GM21367 (cell line): ENCODE results near the gene ARHGEF19.
"Not testable (repeated sequence)": the region's sequence is repeated elsewhere in the genome, so short reads cannot be mapped to it uniquely, and the experiment has no call there.

Source experiments
- ATAC-seq: cut with Tn5 transposase; IDR thresholded peaks from one replicate; pipeline ENCODE4 v1.9.1; 2021; ENCODE audit not compliant: unreplicated experiment

Gene ARHGEF19

DNA sequence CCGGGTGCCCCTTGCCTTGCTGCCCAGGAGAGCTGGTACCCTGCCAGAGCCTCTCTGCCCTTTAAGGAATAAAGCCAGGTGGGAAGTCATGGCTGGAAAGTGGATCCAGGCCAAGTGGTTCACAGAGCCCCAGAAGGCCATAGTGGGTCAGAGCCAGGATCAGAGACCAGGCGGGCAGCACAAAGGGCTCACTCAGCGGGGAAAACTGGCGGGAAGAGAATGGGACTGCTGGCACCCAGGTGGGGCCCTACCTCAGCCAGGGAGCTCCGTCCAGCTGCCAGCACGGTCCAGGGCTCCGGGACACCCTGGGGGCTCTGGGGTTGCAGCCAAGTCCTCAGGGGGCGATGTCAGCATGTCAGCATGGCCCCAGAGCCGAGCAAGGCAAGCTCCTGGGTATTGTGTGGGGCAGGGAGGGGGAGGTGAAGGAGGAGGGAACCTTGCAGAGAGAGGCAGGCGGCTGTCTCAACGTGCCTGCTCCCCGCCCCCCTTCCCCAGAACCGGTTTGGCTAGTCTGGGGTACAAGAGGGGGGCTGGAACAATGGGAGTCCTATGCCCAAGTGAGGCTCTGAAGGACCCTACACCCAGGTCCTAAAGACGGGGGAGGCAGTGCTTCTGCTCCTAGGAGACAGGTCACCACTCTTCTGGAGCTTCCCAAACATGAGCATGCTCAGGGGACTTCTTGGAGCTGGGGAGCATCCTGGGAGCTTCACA is at the start of gene ARHGEF19:
ARHGEF19 (minus strand) TSS at position 402 of the 711 bp plus-strand sequence. CDS start 3,598 bp downstream, outside the sequence.
- no peak for ATAC-seq

DNA sequence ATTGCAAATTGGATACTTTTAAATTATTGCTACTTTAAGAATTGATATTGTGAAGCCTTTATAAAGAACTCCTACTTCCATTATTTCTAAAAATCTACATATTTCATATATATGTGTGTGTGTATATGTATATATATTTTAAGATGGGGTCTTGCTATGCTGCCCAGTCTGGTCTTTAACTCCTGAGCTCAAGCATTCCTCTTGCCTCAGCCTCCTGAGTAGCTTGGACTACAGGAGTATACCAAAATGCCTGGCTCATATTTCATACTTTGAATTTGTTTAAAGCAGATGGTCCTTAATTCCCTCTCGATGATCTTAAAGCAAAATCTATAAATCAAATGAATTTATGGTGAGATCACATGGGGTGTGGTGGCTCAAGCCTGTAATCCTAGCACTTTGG is 49.6 kb upstream of the ARHGEF19 start:
- no peak for ATAC-seq

DNA sequence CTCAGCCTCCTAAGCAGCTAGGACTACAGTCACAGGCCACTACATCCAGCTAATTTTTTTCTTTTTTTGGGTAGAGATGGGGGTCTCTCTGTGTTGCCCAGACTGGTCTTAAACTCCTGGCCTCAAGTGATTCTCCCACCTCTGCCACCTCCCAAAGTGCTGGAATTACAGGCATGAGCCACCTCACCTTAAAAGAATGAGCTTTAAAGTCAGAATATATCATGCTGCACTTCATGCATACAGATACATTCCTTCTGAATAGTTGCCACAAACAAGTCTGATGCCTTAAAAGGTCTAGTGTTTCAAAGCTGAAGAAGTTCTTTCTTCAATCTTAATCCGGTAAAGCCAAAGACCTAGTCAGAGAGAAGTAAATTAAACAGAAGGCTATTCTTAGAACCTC is 48.4 kb upstream of the ARHGEF19 start:
- ATAC-seq: no peak

DNA sequence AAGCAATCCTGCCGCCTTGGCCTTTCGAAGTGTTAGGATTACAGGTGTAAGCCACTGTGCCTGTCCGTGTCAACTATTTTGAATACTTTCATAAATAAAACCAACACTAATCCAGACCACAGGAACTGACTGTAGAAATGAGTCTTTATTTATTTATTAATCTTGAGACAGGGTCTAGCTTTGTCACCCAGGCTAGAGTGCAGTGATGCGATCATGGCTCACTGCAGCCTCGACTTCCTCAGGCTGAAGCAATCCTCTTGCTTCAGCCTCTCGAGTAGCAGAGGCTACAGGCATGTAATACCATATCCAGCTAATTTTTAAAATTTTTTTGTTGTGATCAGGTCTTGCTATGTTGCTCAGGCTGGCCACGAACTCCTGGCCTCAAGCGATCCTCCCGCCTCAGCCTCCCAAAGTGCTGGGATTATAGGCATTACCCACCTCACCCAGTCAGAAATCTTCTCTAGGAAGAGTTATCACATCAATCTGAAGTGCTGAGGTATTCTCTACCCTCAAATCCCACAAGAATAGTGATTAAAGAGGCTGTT is 46.2 kb upstream of the ARHGEF19 start:
- ATAC-seq: no peak

DNA sequence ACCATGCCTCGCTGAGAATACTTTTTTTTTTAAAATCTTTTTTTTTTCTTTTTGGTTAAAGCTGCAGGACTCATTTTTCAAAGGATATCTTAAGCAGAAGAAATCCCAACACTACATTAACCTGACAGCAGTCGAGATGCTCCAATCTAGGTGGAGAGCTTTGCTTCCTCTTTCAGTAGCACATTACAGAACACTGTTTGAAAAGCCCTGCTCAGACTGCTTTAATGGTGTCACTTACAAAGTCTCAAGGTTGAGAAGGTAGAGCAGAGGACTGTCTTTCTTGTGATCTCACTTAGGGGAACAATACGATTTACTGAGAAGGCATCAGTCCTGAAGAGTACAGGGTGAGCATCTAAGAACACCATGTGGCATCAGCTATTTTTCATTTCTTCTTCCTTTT is 45.5 kb upstream of the ARHGEF19 start:
- ATAC-seq: no peak

DNA sequence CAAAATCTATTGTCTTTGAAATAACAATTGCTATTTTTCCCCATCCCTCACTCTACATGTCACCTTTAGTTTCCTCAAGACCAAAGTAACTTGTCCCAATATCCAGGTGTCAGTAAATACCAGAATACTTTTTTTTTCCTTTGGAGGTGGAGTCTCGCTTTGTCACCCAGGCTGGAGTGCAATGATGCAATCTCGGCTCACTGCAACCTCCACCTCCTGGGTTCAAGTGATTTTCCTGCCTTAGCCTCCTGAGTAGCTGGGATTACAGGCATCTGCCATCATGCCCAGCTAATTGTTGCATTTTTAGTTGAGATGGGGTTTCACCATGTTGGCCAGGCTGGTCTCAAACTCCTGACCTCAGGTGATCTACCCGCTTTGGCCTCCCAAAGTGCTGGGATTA is 45.1 kb upstream of the ARHGEF19 start:
- ATAC-seq: not testable (repeated sequence)

DNA sequence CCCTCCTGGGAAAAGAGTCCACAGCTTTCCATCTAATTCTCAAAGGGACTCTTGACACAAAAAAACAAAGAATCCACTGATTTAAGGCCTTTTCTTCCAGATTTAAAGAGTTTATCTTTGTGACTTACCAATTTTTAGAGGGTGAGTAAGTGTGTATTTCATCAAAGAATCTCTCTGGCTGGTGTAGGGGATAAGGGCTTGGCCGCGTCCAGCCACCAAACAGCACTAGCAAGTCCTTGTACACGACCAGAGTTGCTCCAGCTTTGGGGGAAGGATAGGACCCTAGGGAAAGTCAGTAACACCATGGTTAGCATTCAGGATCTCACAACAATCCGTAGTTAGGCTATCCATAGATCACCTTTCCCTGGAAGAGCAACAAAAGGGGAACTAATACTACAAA is 44.0 kb upstream of the ARHGEF19 start:
- ATAC-seq: no peak

DNA sequence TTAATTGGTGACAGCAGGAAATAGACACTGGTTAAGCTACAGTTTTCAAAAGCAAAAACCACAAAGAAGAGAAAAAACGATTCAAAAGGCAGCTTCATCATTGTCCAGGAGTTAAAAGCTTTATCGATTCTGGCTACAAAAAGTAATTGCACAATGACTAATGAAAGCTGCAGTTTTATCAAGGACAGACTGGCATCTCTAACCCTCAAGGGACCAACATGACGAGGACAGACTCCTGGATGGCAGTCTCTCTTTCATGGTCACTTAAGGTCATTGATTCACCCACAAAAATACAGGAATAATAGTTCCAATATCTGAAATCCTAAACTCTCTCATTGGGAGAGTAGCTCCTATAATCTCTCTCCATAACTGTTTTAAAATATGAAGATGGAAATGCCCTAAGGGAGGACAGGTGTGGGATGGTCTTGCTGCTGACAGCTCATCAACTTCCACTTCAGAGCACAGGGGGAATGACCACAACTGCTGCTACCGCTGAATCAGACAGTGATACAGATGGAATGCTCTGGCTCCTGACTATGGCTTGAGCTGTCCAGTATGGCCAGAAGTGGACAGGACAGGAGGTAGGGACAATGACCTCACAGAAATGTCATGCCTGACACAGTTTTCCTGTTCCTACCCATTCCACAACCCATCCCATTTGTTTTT is 41.9 kb upstream of the ARHGEF19 start:
- no peak for ATAC-seq

DNA sequence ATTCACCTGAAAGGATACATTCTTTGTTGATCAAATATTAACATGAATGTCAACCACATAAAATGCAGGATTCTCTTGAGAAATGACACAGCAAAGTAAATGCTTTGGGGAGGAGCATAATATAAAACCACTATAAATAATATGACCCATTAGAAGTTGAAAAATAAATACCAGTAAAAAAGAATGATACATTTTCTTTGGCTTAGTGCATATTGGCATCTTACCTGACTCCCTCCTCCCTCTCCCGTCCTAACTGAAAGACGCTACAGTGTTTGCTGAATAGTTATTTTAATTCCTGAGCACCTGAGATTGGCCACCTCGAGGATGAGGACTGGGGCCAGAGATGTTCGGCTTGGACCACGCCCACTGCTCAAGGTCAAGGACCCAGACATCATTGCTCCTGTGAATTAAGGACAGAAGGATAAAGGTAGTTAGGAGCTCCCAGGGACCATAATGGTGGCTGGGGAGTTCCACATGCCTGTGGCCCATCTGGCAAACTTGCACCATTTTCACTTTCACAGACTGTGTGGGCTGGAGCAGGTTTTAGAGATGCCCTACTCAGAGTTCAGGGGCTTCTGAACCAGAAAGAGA is 41.0 kb upstream of the ARHGEF19 start:
- no peak for ATAC-seq

DNA sequence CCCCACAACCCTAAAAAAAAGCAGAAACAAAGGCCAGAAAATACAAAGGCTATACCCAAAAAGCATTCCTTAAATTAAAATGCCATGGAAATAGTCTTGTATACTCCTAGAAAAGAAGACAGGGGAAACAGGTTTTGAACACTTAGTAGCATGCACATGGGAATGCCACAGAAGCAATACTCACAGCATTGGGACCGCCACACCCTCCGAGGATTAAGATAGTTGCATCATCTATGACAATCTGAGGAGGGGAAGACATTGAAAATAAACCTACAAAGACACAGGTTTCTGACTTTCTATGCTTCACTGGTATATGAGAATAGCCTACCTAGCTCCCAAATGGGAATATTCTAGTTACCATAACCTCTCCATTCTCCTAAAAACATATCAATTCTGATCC is 40.5 kb upstream of the ARHGEF19 start:
- ATAC-seq: no peak

DNA sequence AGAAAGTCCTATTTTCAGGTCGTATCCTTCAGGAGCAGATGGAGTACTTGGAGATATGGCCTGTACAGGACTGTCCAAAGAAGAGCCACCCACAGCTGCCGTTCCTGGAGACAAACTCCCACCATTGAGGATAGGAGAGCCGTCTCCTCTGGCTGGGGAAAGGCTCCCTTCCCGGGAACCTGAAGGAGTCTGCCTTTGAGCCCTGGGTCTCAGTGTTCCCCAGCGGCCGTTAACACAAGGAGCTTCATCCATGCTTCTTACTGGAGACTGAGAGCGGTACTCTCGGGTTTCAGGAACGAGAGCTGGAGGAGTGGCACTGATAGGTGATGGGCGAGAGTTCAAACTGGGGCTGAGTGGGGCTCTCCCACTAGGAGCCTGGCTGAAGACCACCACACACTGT is 38.9 kb upstream of the ARHGEF19 start:
- ATAC-seq: no peak

DNA sequence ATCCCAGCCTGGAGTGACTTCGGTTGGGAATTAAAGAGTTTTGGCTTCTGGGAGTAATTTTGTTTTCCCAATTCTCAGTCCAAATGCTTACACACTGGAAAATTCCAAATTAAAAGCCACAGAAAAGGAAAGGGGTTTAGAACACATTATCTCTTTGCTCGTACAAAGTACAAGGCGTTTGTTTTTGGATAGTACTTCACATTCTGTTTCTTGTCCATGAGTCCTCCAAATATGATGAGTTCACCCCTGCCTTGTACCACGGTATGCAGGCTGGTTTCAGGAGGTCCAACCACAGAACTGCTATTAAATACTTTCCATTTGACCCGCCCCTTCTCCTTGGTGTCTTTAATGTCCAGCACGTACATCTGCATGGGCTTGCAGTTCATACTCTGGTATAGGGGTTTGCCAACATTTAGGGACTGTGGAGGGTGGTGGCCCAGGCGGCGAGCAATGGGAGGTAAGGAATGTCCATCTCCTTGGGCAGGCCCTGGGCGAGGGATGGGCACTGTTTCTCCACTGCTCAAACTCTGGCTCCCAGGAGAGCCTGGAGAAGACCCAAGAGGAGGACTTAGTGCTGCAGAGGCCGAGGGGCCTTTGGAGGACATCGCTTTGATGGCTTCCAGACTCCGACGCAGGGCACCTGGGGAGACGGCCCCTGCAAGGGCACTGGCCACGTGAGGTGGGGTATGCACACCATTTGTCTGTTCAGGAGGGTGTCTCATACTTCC is 38.2 kb upstream of the ARHGEF19 start:
- ATAC-seq: no peak

DNA sequence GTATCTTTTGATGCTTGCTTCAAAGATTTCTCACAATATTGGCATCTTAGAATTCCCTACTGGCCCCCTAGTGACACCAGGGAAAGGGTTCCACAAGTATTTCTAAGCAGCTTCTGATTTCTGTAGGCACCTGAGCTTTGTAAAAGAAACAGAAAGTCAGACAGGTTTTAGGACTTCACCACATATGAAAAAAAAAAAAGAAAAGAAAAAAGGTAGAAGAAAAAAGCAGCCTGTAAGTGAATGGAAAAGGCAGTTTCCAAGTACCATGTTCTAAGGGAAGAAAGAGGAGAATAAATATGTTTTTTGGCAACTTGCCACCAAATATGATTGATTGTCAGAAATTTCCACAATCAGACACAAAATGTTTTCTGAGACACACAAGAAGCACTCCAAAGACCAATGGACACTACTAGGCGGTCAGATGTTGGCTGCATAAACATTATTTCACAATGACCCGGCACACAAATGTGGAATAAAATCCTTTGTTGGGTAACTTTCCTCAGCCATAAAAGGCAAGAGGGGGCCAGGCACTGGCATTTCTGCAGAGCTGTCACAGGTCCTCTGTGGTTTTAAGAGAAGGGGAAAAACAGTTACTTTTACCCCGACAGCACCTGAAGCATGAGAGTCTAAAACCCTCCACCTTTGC is 37.3 kb upstream of the ARHGEF19 start:
- no peak for ATAC-seq

DNA sequence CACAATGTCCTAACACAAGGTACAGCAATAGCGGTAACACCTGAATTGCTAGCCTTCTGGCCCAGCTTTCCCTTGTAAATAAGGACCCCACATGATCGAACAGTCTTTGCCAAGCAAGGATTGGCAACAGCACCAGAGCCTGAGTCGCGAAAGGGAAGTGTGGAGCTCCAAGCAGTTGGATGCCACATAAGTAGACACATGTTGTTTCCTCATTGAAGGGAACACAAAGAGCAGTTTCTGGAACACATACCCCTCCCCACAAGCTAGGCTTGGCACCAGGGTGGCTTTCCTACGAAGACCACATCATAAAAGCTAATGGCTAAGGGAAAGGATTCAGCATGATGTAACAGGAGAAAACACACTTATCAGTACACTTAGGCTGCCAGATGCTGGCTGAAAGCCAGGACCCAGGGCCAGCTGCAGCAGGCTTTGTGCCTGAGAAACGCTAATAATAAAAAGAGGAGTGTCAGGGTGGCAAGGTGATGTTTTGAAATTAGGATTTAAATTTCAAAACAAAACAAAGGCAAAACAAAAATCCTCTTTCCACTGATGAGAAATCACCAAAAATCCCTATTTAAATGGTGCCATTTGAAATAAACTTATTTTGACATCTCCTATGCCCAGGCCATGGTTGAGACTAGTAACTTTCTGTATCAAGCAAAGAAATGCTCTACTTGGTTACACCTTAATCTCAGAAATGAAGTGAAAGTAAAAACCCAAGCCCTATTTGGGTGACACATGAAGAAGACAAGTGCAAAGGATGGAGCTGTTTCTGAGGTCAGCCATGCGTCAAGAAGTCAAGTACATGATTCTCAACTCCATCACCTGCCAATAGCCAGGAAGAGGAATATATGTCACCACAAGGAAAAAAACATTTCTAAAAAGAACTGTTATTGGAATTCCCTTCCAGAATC is 36.4 kb upstream of the ARHGEF19 start:
- ATAC-seq: no peak

DNA sequence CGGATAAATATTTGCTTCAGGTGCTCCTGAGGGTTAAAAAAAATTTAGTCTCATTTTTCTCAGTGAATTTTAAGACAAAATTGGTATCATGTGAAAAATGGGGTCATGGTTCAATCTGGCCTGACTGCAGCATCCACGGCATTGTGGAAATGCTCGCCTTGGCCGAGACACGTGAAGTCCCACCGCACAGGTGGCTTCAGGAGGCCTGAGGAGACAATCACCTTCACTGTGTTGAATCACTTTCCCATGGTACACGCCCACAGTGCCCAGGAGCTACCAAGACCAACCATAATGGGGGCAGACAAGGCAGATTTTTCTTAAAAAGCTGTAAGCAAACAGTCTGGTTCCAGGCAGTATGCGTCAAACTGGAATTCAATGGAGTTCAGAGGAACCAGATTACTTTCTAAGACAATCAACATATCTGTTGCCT is 35.6 kb upstream of the ARHGEF19 start:
- no peak for ATAC-seq

DNA sequence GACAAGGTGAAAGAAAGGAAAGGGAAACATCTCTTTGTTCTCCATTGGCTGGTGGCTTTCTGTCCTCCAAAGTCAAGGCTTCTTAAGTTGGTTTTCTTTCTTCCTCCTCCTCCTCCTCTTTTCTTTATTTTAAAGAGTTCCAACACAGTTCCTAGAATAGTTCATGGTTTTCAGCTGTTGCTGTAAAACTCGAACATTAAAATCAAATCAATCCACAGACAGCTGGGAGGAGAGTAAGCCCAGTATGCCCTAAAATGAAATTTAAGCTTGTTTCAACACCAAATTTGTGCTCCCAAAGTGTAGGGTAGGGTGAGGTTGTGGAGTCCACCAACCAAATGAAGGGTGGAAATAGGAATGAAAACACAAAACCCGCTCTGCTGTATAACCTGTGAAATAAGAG is 35.0 kb upstream of the ARHGEF19 start:
- ATAC-seq: no peak

DNA sequence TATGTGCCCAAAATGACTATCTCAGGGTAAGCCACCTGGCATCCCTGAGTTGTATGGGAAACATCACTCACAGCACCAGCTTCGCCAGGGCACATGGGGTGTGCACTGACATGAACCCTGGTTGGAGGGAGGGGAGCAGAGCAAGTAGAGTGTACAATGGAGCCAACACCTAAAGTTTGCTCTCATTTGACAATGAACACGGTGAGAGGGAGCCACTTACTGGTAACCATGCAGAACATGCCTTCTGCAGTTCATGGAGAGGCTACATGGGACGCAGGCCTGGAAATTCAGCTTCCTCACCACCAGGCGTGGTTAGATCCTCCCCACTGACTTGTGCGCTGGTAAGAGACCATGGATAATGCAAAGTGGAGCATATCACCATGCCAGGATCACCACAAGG is 34.5 kb upstream of the ARHGEF19 start:
- no peak for ATAC-seq

DNA sequence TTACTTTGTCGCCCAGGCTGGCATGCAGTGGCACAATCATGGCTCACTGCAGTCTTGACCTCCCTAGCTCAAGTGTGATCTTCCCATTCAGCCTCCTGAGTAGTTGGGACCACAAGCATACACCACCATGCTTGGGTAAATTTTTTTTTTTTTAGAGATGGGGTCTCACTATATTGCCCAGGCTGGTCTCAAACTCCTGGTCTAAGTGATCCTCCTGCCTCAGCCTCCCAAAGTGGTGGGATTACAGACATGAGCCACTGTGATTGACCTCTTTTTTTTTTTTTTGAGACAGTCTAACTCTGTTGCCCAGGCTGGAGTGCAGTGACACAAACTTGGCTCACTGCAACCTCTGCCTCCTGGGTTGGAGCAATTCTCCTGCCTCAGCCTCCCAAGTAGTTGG is 33.8 kb upstream of the ARHGEF19 start:
- not testable (repeated sequence) for ATAC-seq

DNA sequence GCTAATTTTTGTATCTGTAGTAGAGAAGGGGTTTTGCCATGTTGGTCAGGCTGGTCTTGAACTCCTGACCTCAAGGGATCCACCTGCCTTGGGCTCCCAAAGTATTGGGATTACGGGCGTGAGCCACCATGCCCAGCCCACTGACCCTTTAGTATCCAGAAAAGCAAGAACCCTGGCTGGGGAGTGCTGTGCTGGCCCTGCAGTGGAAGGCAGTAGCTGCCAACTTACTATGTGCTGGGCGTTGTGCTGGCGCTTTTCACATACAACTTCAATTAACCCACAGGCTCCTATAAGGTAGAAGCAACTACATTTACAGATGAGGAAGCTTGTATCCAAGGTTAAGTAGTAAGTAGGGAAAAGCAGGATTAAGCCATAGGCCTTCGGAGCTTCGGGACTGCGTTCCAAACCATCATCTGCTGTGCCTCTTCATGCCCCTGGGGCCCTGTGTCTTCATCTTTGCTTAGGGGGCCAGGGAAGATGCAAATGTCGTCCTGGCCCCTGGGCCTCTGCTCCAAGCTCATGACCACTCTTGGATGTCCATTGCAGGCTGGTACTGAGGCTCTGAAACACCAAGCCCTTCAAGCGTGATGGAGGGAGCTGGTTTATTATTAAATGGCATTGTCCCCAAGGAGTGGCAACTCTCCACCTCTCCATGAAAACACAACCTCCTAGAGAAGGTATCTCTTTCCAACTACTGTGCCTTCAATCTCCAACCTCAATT is 33.2 kb upstream of the ARHGEF19 start:
- ATAC-seq: no peak
